ENCODE data around the gene MAP1LC3B2.

MAP1LC3B2 gene

GRCh38 chr12:116597886-116598285 lies 38.7 kb downstream of the MAP1LC3B2 start:
- DNase-seq = no peak

- DNase-seq = no peak
Observed at GRCh38 chr12:116598311-116599284, 39.4 kb downstream of the MAP1LC3B2 start.

- DNase-seq = no peak
Observed at GRCh38 chr12:116599285-116600136, 40.3 kb downstream of the MAP1LC3B2 start.

GRCh38 chr12:116600959-116601918 lies 42.1 kb downstream of the MAP1LC3B2 start:
- no peak for DNase-seq

- no peak for DNase-seq
Observed at GRCh38 chr12:116601933-116602810, 43.0 kb downstream of the MAP1LC3B2 start.

GRCh38 chr12:116603546-116604177 lies 44.5 kb downstream of the MAP1LC3B2 start:
- no peak for DNase-seq

GRCh38 chr12:116604178-116604895 lies 45.2 kb downstream of the MAP1LC3B2 start:
- no peak for DNase-seq

GRCh38 chr12:116604951-116605641 lies 45.9 kb downstream of the MAP1LC3B2 start:
- no peak for DNase-seq

GRCh38 chr12:116606397-116606796 lies 47.2 kb downstream of the MAP1LC3B2 start:
- no peak for DNase-seq

GRCh38 chr12:116607039-116607438 lies 47.9 kb downstream of the MAP1LC3B2 start:
- DNase-seq = no peak

GRCh38 chr12:116609319-116610114 lies 50.3 kb downstream of the MAP1LC3B2 start:
- no peak for DNase-seq

GRCh38 chr12:116610971-116611541 lies 51.9 kb downstream of the MAP1LC3B2 start:
- no peak for DNase-seq

- DNase-seq = no peak
Observed at GRCh38 chr12:116612436-116612835, 53.3 kb downstream of the MAP1LC3B2 start.

- DNase-seq = no peak
Observed at GRCh38 chr12:116613256-116613655, 54.1 kb downstream of the MAP1LC3B2 start.

- DNase-seq = no peak
Observed at GRCh38 chr12:116614194-116614915, 55.2 kb downstream of the MAP1LC3B2 start.

GRCh38 chr12:116615141-116615861 lies 56.1 kb downstream of the MAP1LC3B2 start:
- DNase-seq = no peak
